Umbilical cord (tissue), 2 donors: ENCODE measurements around the gene SNTG2. TPM values are rescaled to one million over a fixed set of nuclear protein-coding genes. Genes with fewer than 3 reads are reported as not detected.
A peak's percentile ranks its signal among the peaks of the same experiment; 100 is the strongest.
"Not testable (repeated sequence)": the region's sequence is repeated elsewhere in the genome, so short reads cannot be mapped to it uniquely, and the experiment has no call there.

ENCODE experiments used
- DNase-seq: peaks from one replicate; pipeline ENCODE4 v3.0.0-alpha.2; 2015; ENCODE audit warnings: low spot score
- total RNA-seq: library from RNA; depleted of rRNA; stranded (reverse); fragments of >200 nt; gene quantifications from one replicate; pipeline ENCODE4 v1.2.3, GENCODE V29; 2014; ENCODE audit warnings: low replicate concordance; ENCODE audit not compliant: insufficient read depth

SNTG2 gene
- total RNA-seq, 1 donor from 2014 or later, result not detected

GRCh38 chr2:1173528-1173927, 222.9 kb downstream of the SNTG2 start:
- no peak for DNase-seq

- DNase-seq, result no peak
Observed at GRCh38 chr2:1181893-1182292, 231.2 kb downstream of the SNTG2 start.

DNA sequence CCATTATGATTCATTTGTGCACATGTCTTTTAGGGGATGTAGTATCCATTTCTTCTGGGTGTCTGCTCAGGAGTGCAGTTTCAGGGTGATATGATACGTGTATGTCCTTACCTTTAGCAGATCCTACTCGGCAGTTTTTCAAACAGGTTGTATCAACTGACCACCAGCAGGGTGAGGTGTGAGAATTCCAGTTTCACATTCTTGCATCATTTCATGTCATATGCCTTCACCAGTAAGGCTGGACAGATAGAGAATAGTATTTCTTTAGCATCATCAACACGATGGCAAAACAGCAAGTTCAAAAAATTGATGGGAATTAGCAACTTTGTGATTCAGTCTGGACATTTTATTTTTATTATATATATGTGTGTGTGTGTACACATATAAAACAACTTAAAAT, 232.7 kb downstream of the SNTG2 start:
- no peak for DNase-seq

GRCh38 chr2:1186421-1186820, 235.8 kb downstream of the SNTG2 start:
- no peak for DNase-seq

DNA sequence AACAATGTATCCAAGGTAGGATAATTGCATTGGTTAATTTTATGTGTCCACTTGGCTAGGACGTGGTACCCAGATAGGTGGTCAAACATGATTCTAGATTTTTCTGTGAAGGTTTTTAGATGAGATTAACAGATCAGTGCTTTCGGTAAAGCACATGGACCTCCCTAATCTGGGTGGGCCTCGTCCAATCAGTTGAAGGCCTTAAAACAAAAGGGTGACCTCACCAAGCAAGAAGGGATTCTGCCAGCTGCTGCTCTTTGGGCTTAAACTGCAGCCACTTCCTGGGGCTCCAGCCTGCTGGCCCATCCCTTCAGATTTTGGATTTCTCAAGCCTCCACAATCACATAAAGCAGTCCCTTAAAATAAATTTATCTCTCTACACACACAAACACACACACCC, 236.5 kb downstream of the SNTG2 start:
- DNase-seq, result no peak

- DNase-seq, result peak; percentile 1
Observed at GRCh38 chr2:1192121-1192520, 241.5 kb downstream of the SNTG2 start.

DNA sequence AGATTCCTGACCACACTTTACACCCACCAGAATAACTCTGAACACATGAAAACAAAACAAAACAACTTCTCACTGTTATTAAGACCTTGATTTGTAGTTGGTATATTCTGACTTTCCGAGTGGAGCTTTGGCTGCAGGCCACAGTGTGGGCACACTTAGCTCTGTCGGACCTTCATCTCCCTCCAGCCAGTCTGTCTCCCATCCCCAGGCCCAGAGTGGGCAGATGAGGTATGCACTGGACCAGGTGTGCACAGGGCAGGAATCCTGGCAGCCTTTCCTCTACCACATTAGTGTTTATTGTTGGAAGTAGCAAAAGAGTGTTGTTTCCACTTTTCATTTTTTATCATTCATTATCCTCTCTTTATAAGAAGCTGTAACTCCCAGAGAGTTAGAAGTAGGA, 243.2 kb downstream of the SNTG2 start:
- no peak for DNase-seq

DNA sequence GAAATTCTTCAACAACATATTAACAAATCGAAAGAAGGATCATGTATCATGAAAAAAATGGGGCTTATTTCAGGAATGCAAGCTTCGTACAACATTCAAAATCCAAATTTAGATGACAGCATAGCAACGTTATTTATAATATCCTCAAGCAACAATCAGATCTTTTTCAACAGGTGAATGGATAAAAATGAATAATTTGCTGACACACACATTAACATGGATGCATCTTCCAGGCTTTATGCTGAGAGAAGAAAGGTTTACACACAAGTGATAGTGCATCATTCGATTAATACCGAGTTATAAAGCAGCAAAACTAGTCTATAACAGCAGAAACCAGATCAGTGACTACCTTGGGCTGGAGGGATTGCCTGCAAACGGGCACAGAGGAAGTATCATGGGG, 253.1 kb downstream of the SNTG2 start:
- DNase-seq, result no peak

- DNase-seq, result no peak
Observed at GRCh38 chr2:1205853-1206252, 255.2 kb downstream of the SNTG2 start.

DNA sequence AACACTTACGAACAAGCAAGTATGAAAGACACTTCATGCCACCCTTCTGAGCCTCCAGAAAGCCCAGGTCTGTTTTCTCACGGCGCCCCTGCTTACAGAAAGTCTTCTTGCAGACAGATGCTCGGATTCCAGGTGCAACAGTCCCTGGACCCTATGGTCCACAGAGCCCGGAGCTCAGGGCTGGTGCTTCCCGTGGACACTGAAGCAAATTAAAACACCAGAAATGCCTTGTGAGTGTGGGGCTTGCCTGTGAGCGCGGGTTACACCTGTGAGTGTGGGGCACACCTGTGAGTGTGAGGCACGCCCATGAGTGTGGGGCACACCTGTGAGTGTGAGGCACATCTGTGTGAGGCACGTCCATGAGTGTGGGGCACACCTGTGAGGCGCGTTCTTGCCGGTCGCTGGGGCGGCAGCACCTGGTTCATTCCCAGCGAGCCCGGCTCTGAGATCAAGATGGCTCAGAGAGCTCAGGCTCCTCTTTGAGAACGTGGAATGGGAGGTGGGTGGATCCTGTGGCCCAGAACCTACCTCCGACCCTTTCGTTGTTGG, 257.4 kb downstream of the SNTG2 start:
- no peak for DNase-seq

DNA sequence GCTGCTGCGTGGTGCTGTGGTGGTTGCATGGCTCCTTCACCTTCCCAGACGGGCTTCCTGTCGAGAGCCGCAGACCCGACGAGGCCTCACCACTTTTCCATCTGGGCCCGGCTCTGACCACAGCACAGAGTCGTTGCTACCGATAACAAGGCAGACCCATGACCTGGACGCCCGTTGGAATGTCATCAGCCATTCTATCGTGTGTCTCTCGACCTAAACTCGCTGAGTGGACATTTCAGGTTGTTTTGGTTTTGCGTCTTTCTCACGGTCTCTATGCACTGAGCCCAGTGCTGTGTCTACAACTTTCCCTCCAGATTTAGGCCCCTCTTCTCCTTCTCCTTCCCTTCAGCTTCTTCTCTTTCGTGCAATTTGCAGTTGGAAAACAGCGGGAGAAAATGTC, 257.9 kb downstream of the SNTG2 start:
- no peak for DNase-seq

- DNase-seq, result no peak
Observed at GRCh38 chr2:1209246-1209645, 258.6 kb downstream of the SNTG2 start.

DNA sequence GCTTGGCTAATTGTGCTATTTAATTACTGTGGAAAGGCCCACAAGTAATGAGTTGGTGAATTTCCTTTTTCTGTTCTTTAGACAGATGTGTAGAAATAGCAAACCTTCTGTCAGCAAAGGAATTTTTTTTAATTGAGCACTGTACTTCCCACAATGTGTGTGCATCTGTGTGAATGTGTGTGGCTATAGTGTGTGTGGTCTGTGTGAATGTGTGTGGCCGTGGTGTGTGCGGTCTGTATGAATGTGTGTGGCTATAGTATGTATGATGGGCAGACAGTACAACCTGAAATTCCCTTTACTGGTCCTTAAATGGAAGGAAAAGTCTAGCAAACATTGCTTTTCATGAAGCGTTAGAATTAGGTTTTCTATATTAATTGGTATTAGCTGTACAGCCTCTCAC, 259.1 kb downstream of the SNTG2 start:
- no peak for DNase-seq

DNA sequence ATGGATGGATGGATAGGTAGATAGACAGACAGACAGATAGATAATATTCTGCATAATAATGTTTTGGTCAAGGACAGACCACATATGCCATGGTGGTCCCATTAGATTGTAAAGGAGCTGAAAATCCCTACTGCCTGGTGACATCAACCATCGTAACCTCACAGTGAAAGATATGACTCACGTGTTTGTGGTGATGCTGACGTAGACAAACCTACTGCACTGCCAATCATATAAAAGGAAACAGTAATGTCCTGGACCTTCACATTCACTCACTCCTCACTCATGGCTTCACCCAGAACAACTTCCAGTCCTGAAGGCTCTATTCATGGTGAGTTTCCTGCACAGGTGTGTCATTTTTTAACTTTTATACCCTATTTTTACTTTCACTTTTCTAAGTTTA, 259.7 kb downstream of the SNTG2 start:
- DNase-seq, result no peak

GRCh38 chr2:1219901-1220573, 269.4 kb downstream of the SNTG2 start:
- peak; percentile 23 for DNase-seq

DNA sequence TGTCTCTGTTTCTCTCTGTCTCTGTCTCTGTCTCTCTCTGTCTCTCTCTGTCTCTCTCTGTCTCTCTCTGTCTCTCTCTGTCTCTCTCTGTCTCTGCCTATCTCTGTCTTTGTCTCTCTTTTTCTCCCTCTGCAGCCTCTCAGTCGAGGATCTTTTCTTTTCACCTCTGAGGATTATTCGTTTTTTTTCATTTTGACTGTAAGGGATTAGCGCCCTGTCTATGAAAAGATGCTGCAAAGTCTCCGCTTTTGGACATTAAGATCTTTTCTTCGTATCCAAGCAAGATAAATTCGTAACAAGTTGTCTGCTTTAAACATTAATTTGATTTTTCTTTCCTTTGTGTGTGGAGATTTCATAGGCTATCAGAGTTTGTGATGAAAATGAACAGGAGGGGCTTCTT, 271.4 kb downstream of the SNTG2 start:
- no peak for DNase-seq

DNA sequence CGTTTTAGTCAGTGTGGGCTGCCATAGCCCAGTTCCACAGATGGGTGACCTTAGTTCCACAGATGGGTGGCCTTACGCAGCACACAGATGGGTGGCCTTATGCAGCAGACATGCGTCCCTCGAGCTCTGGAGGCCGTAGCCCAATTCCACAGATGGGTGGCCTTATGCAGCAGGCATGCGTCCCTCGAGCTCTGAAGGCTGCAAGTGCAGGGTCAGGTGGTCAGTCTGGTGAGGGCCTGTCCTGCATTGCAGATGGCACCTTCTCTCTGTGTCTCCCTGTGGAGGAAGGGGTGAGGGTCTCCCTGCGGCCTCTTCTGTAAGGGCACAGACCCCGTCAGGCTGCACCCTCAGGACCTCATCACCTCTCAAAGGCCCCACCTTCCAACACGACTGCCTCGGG, 273.1 kb downstream of the SNTG2 start:
- no peak for DNase-seq

DNA sequence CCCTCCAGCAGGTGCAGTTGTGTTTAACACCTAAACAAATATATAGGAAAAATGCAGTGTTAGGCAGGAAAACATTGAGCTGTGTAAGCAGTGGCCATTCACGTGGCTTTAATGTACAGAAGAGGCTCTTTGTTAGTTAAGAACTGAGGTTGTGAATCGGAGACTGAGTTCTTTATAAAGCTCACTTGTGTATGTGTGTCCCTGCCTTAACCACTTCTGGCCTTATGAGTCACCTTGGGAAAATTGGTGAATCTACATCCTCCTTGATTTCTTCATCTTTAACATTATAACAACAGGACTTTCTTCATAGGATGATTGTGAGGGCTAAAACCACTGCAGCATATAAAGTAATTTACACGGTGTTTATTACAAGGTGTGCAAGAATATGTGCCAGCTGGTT, 274.3 kb downstream of the SNTG2 start:
- no peak for DNase-seq

DNA sequence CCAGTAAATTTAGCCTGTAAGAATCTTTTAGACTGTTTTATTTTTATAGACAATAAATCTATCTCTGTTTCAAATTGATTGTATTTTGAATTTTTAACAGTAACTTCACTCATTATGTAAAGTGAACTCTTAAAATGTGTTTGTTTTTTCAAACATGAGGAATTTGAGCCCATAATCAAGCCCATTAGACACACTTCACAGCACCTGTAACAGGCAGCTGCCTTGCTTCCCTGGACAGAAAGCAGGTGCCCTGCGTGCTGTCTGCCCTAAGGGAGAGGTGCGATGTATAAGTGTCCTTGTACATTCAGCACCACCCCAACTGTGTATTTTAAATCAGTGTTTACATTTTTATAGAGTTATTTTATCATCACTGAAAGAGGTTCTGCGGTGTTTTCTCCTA, 276.1 kb downstream of the SNTG2 start:
- no peak for DNase-seq

GRCh38 chr2:1227274-1227900, 276.7 kb downstream of the SNTG2 start:
- no peak for DNase-seq

- not testable (repeated sequence) for DNase-seq
Observed at GRCh38 chr2:1229596-1229995, 278.9 kb downstream of the SNTG2 start.

- no peak for DNase-seq
Observed at GRCh38 chr2:1230155-1230893, 279.7 kb downstream of the SNTG2 start.
